DMS 273 treated with DMSO at 0.1 percent for 48 hours (cell line): ENCODE measurements around the gene TBX10.
"Not testable (repeated sequence)": the region's sequence is repeated elsewhere in the genome, so short reads cannot be mapped to it uniquely, and the experiment has no call there.

ENCODE experiments used
- DNase-seq: peaks from one replicate; lab custom pipeline; 2025; lab: John Stamatoyannopoulos, UW

Gene TBX10

GRCh38 chr11:67645521-67646461 lies 6.2 kb upstream of the TBX10 start:
- DNase-seq: no peak

- DNase-seq: no peak
Observed at GRCh38 chr11:67644472-67645418, 5.2 kb upstream of the TBX10 start.

- DNase-seq: no peak
Observed at GRCh38 chr11:67644042-67644441, 4.5 kb upstream of the TBX10 start.

- no peak for DNase-seq
Observed at GRCh38 chr11:67642173-67643120, 2.9 kb upstream of the TBX10 start.

GRCh38 chr11:67641338-67642172 lies 2.0 kb upstream of the TBX10 start:
- DNase-seq: no peak

- DNase-seq: no peak
Observed at GRCh38 chr11:67640758-67641337, 1.3 kb upstream of the TBX10 start.

GRCh38 chr11:67640021-67640757 lies 626 bp upstream of the TBX10 start:
- no peak for DNase-seq

- DNase-seq: no peak
Observed at GRCh38 chr11:67638535-67639437, 777 bp downstream of the TBX10 start.

- not testable (repeated sequence) for DNase-seq
Observed at GRCh38 chr11:67637441-67637840, 2.1 kb downstream of the TBX10 start.

- DNase-seq: no peak
Observed at GRCh38 chr11:67636962-67637361, 2.6 kb downstream of the TBX10 start.

GRCh38 chr11:67635231-67635521 lies 4.4 kb downstream of the TBX10 start:
- DNase-seq: no peak

- DNase-seq: no peak
Observed at GRCh38 chr11:67634366-67635230, 5.0 kb downstream of the TBX10 start.

- no peak for DNase-seq
Observed at GRCh38 chr11:67633758-67634365, 5.7 kb downstream of the TBX10 start.

- no peak for DNase-seq
Observed at GRCh38 chr11:67632982-67633755, 6.4 kb downstream of the TBX10 start.

GRCh38 chr11:67632175-67632981 lies 7.2 kb downstream of the TBX10 start:
- no peak for DNase-seq

GRCh38 chr11:67631853-67632174 lies 7.7 kb downstream of the TBX10 start:
- no peak for DNase-seq
